GM18858 (cell line): Measurements from ENCODE around the gene RNF175.
"Not testable (repeated sequence)": the region's sequence is repeated elsewhere in the genome, so short reads cannot be mapped to it uniquely, and the experiment has no call there.

Source experiments
- ATAC-seq: cut with Tn5 transposase; IDR thresholded peaks from one replicate; pipeline ENCODE4 v1.9.1; 2021; ENCODE audit not compliant: unreplicated experiment

RNF175 gene

GRCh38 chr4:153684182-153684970 lies 75.4 kb downstream of the RNF175 start, which contains the start of gene TLR2:
TSS of gene TLR2 (plus strand) at chr4:153684280. CDS start at chr4:153702908, 18,628 bp downstream.
- ATAC-seq = peak; percentile 91

GRCh38 chr4:153683763-153684181 lies 76.1 kb downstream of the RNF175 start:
- ATAC-seq = no peak

GRCh38 chr4:153679486-153679885 lies 80.3 kb downstream of the RNF175 start:
- no peak for ATAC-seq

- no peak for ATAC-seq
Observed at GRCh38 chr4:153676984-153677383, 82.8 kb downstream of the RNF175 start.

- no peak for ATAC-seq
Observed at GRCh38 chr4:153676486-153676885, 83.3 kb downstream of the RNF175 start.

- no peak for ATAC-seq
Observed at GRCh38 chr4:153669838-153670237, 90.0 kb downstream of the RNF175 start.

- ATAC-seq = no peak
Observed at GRCh38 chr4:153668647-153669046, 91.2 kb downstream of the RNF175 start.

- ATAC-seq = not testable (repeated sequence)
Observed at GRCh38 chr4:153666505-153666904, 93.3 kb downstream of the RNF175 start.

GRCh38 chr4:153663667-153664066 lies 96.2 kb downstream of the RNF175 start:
- ATAC-seq = no peak

GRCh38 chr4:153661908-153662307 lies 97.9 kb downstream of the RNF175 start:
- no peak for ATAC-seq

GRCh38 chr4:153661215-153661822 lies 98.5 kb downstream of the RNF175 start:
- no peak for ATAC-seq
